Esophagus muscularis mucosa (tissue), 4 donors: ENCODE data around the gene AASDH. TPM values are rescaled to one million over a fixed set of nuclear protein-coding genes. Genes with fewer than 3 reads are reported as not detected.

Source experiments
- DNase-seq: peaks from one replicate; pipeline ENCODE4 v3.0.0-alpha.2; 2017; ENCODE audit errors: extremely low spot score
- H3K27ac ChIP-seq, 4 donors: fragments of 200-600 bp; sonication (generic); replicated peaks in 1 of 4; 1 replicate in 3 of 4; 2 replicates in 1 of 4; pipeline ENCODE4 v1.5.1; 2016 to 2019; ENCODE audit warnings: mild to moderate bottlenecking in 1 of 4
- H3K27me3 ChIP-seq, 4 donors: fragments of 200-600 bp; sonication (generic); one replicate each; pipeline versions ENCODE4 v1.5.1 to v1.6.0; 2016 to 2019
- H3K36me3 ChIP-seq, 4 donors: fragments of 200-600 bp; sonication (generic); one replicate each; pipeline ENCODE4 v1.5.1; 2016 to 2019
- H3K4me1 ChIP-seq, 4 donors: fragments of 200-600 bp; sonication (generic); one replicate each; pipeline ENCODE4 v1.5.1; 2016 to 2019
- H3K4me3 ChIP-seq, 4 donors: fragments of 200-600 bp; sonication (generic); 1 replicate in 2 of 4; 2 replicates in 2 of 4; pipeline ENCODE4 v1.5.1; 2016 to 2019; ENCODE audit warnings: mild to moderate bottlenecking in 4 of 4, moderate library complexity in 1 of 4
- H3K9me3 ChIP-seq, 4 donors: fragments of 200-600 bp; sonication (generic); 1 replicate in 3 of 4; 2 replicates in 1 of 4; pipeline ENCODE4 v1.5.1; 2016 to 2019
- CTCF ChIP-seq, 3 experiments: fragments of 200-600 bp in 2 of 3; fragments of 450-650 bp in 1 of 3; sonication (generic) in 2 of 3; IDR thresholded peaks; one replicate each; pipeline ENCODE4 v1.5.1; 2017 to 2019; ENCODE audit warnings: antibody characterized with exemption in 3 of 3, mild to moderate bottlenecking in 2 of 3, moderate library complexity in 1 of 3
- EP300 ChIP-seq: sonication (generic); formaldehyde crosslinking; IDR thresholded peaks from one replicate; pipeline ENCODE4 v1.6.1; 2017; ENCODE audit warnings: antibody characterized with exemption
- POLR2A ChIP-seq: fragments of 450-650 bp; IDR thresholded peaks from one replicate; pipeline ENCODE4 v1.6.1; 2017; ENCODE audit warnings: antibody characterized with exemption, moderate library complexity, mild to moderate bottlenecking, low read depth
- POLR2AphosphoS5 ChIP-seq, 2 donors: sonication (generic); formaldehyde crosslinking; IDR thresholded peaks; one replicate each; pipeline ENCODE4 v1.6.1; 2017; ENCODE audit warnings: antibody characterized with exemption in 2 of 2
- WGBS: methylation state at CpG from one replicate; pipeline ENCODE4 v1.1.5; 2018; 5-methylcytosine and 5-hydroxymethylcytosine counted together
- intact Hi-C: fragments of 100-400 bp; cut with DNase I; formaldehyde crosslinking; loops from one replicate; pipeline ENCODE4 v1.15.1; 2023
- total RNA-seq, 4 donors: library from RNA; depleted of rRNA; stranded (reverse); fragments of >200 nt; gene quantifications; one replicate each; pipeline versions ENCODE4 v1.1.0 to v1.2.1, GENCODE V29; 2016

Gene AASDH
- total RNA-seq, 4 donors from 2014 or later = 5.2 to 9.3 (median 6.3) TPM

- Histone ChIP-seq H3K36me3 (no peaks in the 10 kb centered on the region), H3K9me3 (no peaks in the 10 kb centered on the region), H3K4me1 (no peaks in the 10 kb centered on the region), H3K27me3 (no peaks in the 10 kb centered on the region), H3K27ac (no peak overlapping the region), H3K4me3 (no peak overlapping the region)
- DNase-seq = no peak
- intact Hi-C loops = loop anchor here (2.0 to 5.0 kb wide), 2 partner anchors 117 to 412 kb away; no protein-coding TSS in a partner anchor
- TF ChIP-seq CTCF (IDR thresholded peaks at IDR 0.05) = peak; percentile 56 to 68 (median 62)
- no peak for TF ChIP-seq POLR2AphosphoS5 (IDR thresholded peaks at IDR 0.05)
- 63% methylated on average over 5 of the region's 5 CpGs for WGBS
Measured at GRCh38 chr4:56424697-56425514, 37.6 kb upstream of the AASDH start.

GRCh38 chr4:56424176-56424575 is 36.9 kb upstream of the AASDH start:
- no peaks in the 10 kb centered on the region for H3K9me3 ChIP-seq
- H3K36me3 ChIP-seq = no peaks in the 10 kb centered on the region
- no peaks in the 10 kb centered on the region for H3K27me3 ChIP-seq
- 92% methylated on average over 5 of the region's 5 CpGs for WGBS
- H3K27ac ChIP-seq = no peak overlapping the region
- intact Hi-C loops = loop anchor here (2.0 kb wide), 1 partner anchor 413 kb away; no protein-coding TSS in a partner anchor
- no peak for DNase-seq
- no peaks in the 10 kb centered on the region for H3K4me1 ChIP-seq
- H3K4me3 ChIP-seq = no peak overlapping the region
- TF ChIP-seq CTCF (IDR thresholded peaks at IDR 0.05) = no peak
- no peak for TF ChIP-seq POLR2A
- no peak for TF ChIP-seq POLR2AphosphoS5 (IDR thresholded peaks at IDR 0.05)
- TF ChIP-seq EP300 = no peak

- Histone ChIP-seq H3K4me3 (no peak overlapping the region), H3K4me1 (no peaks in the 10 kb centered on the region), H3K9me3 (no peaks in the 10 kb centered on the region), H3K27me3 (no peaks in the 10 kb centered on the region), H3K36me3 (no peaks in the 10 kb centered on the region), H3K27ac (no peak overlapping the region)
- DNase-seq = no peak
- intact Hi-C loops = no loop called here
- no peak for TF ChIP-seq POLR2AphosphoS5 (IDR thresholded peaks at IDR 0.05)
- TF ChIP-seq CTCF (IDR thresholded peaks at IDR 0.05) = no peak
- TF ChIP-seq EP300 = no peak
- no peak for TF ChIP-seq POLR2A
- 90% methylated on average over 3 of the region's 3 CpGs for WGBS
Measured at GRCh38 chr4:56417396-56417795, 30.1 kb upstream of the AASDH start.

- Histone ChIP-seq H3K36me3 (no peaks in the 10 kb centered on the region), H3K4me1 (peaks cover 0 to under 1% (median 0%) of the 10 kb centered on the region in 4 donors), H3K27ac (no peak overlapping the region), H3K4me3 (no peak overlapping the region), H3K27me3 (no peaks in the 10 kb centered on the region), H3K9me3 (no peaks in the 10 kb centered on the region)
- DNase-seq = no peak
- WGBS = 84% methylated on average over 3 of the region's 3 CpGs
- no peak for TF ChIP-seq POLR2A
- TF ChIP-seq POLR2AphosphoS5 (IDR thresholded peaks at IDR 0.05) = no peak
- TF ChIP-seq CTCF (IDR thresholded peaks at IDR 0.05) = no peak
- TF ChIP-seq EP300 = no peak
- intact Hi-C loops = no loop called here
Measured at GRCh38 chr4:56416349-56416748, 29.1 kb upstream of the AASDH start.
